ENCODE results near the gene AHDC1.

AHDC1 gene

DNA sequence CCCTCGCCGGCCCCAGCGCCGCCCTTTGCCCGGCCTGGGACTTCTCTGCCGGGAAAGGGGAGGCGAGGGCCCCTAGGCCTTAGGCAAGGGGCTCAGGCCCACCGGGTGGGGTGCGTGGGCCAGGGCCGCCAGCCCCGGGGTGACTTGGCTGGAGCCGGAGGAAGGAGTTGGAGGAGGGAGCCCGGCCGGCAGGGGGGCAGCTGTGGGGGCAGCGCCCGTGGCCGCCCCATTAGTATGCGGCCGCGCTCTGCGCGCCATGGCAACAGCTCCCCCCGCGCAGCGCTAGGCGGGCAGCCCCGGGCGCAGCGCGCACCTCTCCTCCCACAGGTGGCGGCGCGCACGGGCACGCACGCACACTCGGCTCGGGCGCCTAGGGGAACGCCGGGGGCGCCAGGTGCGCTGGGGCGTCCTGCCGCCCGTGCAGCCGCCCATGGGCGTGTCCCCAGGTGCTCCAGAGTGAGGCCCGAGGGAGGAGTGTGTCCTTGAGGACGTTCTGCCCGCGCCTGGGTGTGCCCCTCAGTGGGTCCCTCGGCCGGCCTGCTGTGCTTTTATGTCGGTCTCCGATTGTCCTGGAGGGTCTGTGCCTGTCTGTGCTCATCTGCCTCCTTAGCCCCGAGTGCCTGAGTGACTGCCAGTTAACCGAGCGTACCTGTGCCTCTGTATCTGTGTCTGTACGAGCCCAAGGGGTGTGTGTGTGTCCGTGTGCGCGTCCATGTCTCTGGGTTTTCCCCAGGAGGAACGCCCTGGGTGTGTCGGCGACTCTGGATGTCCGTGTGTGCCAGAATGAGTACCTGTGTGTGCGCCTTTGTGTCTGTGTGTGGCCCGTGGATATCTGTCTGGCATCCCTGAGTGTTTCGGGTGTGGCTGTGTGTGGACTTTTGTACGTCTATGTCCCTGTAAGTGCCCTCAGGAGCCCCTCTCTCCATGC lies 75.8 kb downstream of the AHDC1 start:
- DNase-seq: peak; percentile 73

DNA sequence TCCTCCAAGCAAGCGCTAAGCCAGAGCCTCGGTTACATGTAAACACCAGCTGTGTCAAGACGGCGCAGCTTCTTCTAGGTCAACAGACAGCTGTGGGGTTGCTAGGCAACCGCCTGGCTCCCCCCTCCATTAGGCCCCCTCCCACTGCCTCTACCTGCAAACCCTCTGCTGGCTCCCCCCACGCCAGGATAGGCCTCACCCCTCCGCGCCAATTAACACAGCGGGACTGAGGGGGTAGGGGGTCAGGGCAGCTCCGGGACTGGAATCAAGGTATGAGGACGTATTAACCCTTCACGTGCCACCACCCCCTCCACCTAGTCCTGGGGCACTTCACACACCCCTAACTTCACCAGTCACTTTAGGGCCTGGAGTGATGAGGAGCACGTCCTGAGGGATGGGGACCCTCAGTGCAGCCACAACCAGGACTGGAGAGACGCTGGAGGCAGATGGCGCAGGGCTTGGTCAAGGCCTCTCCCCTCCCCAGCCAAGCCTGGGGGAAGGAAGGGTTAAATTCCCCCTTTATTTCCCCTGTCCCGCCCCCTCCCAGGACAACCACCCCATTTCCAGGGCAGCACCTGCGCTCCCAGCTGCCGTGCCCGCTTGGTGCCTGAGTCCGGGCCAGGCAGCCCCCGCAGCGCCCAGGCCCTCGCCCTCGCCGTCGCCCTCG lies 76.6 kb downstream of the AHDC1 start:
- DNase-seq: peak; percentile 91

DNA sequence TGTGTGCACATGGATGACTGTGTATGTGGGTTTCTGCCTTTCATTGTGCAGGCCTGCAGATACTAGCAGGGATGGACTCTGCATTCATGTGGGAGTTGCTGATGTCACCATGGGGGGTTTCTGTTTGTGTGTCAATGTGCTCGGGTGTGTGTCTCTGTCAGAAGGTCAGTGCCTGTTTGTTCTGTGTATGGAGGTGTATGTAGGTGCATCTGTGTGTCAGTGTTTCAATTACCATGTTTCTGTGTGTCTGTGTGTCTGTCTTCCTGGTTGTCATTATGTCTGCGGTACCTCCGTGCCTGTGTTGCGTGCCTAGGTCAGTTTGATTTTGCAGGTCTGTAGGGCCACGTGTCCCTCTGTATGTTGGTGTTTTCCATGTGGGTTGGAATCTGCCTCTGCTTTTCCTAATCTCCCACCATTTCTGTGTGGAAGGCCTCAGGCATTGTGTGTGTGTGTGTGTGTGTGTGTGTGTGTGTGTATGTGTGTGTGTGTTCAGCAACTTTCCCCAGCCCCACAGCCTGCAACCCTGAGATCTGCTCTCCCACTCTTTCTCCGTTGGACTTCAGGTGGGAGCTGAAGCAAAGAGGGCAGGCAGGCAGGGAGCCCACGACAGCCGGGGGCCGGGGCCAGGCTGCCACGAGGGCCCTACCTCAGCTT lies 77.2 kb downstream of the AHDC1 start:
- DNase-seq: no peak

DNA sequence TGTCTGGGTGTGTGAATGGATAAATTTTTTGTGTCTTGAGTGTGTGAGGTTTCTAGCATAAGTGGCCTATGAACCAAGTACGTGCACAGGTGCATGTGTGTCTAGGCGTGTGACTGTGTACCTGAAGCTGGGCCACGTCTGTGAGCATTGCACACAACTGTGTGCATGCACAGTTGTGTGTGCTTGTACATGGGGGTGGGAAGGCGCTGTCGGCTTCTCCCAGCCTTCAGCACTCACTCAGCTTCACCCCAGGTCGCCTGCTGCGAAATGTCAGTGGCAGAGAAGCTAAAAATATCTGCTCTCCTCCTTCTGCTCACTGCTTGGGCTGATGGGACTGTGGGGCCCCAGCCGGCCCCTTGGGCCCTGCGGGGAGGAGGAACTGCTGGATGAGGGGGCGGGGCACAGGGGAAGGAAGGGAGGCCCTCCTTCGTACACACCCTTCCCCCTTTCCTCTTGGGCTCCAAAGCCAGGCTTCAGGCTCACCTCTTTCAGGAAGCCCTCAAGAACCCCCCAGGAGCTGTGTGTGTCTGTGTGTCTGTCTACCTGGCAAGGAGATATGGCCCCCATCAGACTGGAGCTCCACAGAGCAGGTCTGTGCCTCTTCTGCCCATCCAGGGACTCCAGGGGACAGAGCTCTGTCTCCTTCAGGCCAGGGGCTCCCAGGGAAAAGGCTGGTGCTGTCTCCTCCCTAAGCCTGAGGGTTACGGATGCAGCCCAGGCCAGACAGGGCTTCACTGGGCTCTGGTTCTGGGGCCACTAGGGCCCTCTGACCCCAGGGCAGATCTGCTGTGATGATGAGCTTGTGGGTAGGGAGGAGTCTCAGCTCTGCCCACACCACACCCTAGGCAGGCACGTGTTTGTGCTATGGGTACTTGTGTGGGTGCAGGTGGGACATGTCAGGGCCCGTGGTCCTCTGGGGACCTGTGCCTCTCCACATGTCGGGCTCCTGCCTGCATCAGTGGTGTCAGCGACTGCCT lies 78.4 kb downstream of the AHDC1 start:
- DNase-seq: peak; percentile 85

DNA sequence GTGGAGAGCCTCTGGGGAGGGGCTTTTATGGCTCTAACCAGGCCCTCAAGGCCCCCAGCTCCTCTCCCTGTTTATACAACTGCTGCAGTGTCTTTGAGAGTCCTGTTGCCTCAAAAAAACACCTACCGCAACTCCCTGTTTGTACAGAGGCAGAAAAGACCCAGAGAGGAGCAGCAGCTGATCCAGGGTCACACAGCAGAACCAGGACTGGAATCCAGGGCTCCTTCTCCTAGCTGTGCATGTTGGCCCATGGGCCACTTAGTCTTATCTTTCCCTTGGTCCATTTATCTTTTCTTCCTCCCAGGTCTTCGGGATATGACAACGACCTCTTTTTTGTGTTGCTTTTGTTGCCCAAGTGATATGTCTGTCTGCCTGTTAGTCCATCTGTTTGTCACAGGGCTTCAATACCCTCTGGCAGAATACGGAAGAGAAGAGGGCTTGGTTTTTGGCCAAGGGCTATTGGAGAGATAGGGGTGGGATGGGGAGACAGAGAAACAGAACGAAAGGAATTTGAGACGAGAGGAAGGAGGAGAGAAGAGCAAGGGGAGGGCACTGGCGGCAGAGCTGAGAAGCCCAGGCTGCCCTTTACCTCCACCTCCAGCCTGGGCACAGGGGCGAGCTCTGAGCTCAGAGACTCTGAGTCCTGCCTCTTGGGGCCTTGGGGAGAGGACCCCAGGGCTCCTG lies 80.5 kb downstream of the AHDC1 start:
- no peak for DNase-seq

DNA sequence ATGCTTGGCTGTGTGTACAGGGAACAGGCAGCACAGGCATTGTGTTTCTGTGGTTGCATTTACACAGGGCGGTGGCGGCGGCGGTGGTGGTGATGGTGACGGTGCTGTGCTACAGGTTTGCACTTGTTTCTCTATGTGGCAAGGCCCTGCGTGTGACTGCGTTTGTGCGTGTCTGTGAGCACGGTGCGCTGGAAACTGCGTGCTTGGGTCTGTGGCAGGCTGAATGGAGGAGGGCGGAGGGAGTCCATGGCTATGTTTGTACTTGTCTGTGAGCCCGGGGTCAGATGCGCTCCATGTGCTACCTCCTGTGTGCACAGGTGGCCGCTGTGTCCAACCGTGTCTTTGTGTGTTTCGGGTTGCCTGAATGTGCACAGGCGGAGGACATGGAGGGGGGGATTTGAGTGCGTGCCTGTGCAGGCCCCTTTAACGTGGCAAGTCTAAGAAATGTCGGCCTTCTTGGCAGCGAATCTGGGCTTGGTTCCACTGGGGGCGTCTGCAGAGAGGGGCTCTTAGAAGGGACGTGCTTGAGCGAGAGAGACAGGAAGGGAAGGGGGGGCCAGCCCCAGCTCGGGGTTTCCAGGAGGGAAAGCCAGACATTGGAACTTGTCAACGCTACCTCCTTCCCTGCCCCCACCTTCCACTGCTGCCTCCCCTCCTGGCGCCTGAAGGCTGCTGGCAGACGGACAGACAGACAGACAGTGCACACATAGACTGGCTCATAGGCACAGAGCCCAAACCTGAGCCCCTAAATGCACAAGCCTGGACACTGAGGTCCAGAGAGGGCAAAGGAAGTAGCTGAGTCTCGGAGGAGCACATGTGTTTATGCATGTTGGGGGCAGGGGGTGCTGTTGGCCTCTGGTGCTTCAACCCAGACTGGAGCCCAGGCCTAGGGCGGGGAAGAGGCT lies 81.3 kb downstream of the AHDC1 start:
- peak; percentile 77 for DNase-seq

DNA sequence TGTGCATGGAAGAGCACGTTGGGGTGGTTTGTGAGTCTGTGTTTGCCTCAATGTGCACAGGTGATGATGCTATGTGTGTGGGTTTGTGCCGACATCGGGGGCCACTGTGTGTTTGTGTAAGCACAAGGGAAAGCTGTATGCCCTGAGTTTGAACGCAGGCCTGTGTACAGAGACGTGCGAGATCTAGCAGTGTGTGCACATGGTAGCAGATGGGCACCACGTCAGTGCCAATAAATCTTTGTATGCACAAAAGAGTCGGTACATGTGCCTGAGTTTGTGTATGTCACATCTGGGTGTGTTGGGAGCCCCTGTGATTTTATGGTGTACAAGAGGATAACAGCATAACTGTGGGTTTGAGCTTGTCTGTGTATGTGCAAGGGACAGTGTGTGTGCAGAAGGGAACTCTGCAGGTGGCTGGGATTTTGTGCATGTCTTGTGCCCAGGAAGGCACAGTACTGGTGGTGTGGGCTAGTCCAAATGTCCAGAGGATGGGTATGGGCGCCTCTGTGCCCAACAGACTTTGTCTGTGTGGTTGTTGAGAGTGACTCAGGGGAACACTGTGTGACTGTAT lies 82.0 kb downstream of the AHDC1 start:
- DNase-seq: no peak

DNA sequence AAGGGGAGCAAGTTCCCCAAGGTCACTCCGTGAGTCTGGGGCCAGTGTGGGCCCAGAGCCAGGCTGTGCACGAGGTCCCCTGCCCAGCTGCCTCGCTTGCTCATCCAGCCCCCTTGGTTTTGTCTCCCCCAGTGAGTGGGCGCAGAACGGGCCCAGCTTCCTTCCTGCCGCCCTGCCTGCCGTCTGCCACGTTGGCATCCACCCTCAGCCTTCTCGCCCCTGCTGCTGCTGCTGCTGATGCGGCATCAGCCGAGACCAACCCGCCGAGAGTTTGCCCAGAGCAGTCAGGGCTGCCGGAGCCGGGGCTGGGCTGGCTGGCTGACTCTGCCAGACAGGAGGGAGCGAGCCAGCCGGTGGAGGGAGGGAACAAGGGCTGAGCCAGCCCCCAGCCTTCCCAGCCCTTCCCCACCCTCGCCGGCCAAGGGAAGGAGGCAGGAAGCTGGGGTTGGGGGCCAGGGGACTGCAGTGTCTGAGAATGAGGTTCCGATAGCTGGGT lies 82.6 kb downstream of the AHDC1 start:
- DNase-seq: no peak

DNA sequence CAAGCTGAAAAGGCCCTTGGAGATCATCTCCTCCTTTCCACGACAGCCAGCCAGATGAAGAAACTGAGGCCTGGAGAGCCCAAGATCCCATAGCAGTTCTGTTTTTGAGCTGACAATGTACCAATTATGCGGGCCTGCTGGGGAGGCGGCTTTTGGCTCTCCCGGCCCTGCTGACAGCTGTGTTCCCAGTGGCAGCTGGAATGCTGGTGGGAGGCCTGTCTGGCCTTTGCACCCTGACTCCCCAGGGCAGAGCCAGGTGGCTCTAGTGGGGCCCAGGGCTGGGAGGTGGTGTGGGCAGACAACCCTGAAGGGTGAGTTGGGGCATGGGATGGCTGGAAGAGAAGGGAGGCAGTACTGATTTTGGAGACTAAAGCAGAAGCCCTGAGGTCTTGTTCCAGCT lies 83.3 kb downstream of the AHDC1 start:
- DNase-seq: no peak

DNA sequence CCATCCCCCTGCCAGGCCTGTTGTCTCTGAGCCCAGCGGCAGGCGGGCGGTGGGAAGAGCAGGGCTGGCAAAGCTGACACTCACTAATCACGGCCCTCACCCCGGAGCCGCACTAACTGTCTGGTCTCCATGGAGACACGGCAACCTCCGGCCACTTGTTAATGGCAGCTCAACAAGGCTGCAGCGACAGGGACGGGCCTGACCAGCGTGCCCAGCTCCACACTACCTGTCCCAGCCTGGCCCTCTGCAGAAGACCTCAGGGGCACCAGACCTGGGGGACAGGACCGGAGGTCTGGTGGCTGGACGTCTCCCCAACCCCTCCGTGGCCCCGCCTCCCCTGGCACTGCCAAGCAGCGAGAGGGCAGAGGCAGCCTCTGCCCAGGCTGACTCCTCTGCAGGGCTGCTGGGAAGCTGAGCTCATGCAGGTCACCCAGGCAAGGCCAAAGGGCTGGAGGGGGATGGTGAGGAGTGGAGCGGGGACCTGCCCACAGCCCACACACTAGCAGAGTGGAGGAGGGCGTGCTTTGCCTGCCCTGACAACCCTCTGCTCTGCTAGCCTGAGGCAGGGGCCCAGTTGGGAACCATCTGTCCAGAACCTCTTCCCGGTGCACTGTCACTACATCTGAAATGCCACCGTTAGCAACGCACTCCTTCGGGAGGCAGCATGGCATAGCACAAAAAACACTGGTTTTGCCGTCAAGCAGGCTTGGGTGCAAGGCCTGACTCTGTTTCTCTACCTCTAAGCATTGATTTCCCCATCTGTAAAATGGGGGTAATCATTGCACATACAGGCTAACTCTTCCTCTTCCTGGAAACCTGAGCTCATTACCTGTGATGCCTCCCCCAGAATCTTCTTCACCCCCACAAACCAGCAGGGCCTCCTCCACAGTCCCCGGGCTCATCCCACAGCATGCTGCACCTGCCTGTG lies 84.3 kb downstream of the AHDC1 start:
- peak; percentile 89 for DNase-seq

DNA sequence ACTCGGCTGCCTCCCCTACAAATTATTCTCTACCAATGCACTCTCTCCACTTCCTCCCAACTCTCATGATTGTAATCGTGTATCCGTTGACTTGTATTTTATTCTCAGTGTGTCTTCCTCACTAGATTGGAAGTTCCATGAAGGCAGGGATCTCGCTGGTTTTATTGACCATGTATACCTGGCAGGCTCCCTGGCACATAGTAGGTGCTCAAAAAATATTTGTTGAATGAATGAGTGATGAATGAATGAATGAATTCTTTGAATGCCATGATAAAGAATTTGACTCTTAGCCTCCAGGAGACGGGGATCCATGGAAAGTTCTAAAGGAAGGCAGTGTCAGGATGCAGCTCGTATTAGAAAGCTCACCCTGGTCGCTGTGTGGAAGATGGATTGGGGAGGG lies 85.1 kb downstream of the AHDC1 start:
- DNase-seq: no peak

DNA sequence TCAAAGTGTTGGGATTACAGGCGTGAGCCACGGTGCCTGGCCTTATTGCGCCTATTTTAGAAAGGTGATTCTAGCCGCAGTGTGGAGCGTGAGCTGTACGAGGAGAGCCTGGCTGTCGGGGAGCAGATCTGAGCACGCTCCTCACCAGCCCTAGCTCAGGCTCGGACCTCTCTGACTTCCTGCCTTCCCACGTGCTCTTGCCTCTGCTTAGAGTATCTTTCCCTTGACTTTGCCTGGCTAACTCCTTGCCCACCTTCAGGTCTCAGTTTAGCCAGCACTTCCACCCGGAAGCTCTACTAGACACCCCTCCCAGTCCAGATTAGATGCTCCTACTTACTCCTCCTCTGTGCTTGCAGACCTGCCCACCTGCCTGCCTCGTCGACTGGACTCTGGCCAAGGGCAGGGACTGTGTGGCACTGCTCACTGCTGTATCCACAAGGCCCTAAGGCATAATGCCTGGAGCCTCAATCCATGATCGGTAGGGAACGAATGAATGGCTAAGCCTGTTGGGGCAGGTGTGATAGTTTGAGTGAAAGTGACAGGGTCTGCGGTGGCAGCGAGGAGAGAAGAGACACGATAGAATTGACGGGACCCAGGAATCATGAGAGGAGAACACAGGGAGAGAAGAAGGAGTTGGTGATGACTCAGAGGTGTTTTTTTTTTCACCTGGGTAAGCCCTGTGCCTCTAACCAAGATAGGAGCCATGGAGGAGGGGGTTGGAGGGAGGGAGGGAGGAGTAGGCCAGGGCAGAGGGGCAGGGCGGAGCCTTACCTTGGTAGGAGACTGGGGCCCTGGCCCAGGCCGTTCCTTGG lies 85.8 kb downstream of the AHDC1 start:
- DNase-seq: no peak

DNA sequence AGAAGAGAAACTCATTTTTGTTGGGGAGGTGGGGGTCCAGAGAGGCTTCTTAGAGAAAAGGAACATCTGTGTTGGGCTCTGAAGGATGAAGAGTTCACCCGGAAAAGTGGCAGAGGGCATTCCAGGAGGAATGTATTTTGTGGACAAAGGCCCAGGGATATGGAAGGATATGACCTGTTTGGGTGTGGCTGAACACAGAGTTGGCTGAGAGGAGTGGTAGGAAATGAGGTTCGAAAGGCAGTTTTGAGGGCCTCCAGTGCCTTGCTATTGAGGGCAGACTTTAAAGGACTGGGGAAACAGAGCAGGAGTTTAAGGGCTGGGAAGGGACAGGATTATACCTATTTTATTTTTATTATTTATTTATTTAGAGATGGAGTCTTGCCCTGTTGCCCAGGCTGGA lies 86.6 kb downstream of the AHDC1 start:
- DNase-seq: no peak

DNA sequence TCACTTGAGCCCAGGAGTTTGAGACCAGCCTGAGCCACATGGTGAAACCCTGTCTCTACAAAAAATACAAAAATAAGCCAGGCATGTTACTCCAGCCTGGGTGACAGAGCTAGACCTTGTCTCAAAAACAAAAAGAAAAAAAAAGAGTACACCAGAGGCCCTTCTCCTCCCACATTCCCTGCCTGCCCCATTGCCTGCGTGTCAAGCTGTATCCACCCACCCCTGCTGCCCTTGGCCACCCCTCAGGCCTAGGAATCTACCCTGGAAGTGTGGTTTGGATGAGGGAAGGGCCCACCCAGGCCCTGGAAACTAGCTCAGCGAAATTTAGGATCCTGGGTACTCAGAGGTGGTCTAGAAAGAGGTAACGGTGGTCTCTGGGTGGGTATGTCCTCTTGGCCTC lies 88.3 kb downstream of the AHDC1 start:
- DNase-seq: no peak

DNA sequence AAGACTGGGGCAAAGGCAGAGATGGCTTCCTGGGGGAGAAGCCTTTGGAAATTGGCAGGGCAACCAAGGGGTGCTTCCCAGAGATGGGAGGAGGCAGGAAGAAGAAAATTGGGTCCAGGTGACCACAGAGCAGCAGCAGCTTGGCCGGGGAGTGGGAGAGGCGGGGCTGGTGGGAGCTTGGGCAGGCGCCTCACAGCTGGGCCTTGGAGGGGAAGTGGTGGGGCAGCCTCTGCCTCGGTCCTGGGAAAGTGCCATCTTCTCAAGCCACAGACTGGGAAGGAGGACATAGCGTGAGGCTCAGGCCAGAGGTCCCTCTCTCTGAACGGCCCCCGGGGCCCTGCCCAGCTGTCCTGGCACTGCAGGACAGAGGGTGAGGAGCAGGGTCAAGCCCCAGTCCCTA lies 90.0 kb downstream of the AHDC1 start:
- no peak for DNase-seq

DNA sequence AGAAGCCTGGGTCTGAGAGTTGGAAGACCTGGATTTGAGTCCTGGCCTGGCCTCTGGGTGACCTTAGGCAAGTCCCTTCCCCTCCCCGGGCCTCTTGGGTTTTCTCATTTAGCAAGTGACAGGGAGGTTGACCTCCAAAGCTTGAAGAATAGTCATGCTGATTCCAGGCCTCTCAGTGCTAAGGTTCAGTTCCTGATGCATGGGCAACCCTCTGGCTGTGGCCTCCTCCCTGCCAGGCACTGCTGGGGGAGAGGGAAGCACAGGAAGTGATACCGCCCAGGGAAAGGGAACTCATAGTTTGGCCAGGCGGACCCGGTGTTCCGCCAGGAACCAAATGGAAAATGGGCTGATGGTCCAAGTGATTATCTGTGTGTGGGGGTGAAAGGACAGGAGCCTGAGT lies 90.4 kb downstream of the AHDC1 start:
- DNase-seq: no peak

DNA sequence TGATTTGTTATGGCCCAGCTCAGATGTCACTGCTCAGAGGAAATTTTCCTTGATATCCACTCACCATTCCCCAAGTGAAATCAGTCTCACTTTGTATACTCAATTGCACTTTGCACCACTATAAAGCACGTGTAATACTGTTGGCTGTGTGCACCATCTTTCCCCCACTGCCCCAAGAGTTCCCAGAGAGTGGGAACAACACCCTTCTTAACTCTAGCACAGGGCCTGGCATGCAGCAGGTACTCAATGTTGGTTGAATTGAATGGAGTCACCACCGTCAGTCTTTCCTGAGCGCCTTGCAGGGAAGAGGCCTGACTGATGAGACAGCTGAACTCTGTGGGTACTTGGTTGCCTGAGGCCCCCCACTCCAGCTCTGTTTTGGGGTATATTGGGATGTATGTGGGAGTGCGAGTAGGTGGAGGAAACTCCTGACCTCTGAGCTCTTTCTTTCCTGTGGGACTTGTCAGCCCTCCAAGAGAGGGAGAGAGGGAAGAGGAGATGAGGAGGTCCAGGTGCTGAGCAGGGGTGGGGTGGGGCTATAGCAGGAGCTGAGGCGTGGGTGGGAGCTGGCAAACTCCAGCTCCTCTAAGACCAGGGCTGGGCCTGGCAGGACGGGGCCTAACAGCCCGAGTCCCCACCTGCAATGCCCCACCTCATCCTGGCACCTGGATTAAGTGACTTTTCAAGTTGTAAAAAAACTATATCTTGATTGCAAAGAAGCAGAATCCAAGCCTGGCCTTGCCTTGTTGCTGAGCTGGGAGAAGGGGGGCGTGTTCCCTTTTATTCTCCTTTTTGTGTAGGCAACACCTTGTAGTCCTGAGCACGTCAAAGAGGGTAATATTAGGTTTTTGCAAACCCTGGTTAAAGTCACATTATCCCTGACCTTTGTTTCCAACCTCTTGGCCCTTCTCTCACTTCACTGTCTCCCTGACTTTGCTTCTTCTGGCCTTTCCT lies 94.5 kb downstream of the AHDC1 start:
- no peak for DNase-seq

Data from NCI-H2227 treated with DMSO at 0.1 percent for 48 hours (cell line).